D721Med (cell line): ENCODE results near the gene SYT9.

Source experiments
- DNase-seq: peaks from one replicate; pipeline ENCODE4 v3.0.0; 2011; ENCODE audit warnings: low spot score; ENCODE audit not compliant: insufficient read length
- FAIRE-seq: peaks from 2 replicates; lab custom pipeline; 2011; peaks lifted over from hg19 to GRCh38; lab: Jason Lieb, UNC
- CTCF ChIP-seq: IDR thresholded peaks from 2 replicates; pipeline ENCODE4 v1.5.1; 2012; ENCODE audit warnings: mild to moderate bottlenecking, control low read depth; ENCODE audit not compliant: insufficient read depth; ENCODE audit errors: missing control alignments

The SYT9 gene

GRCh38 chr11:7281809-7282208 is 30.1 kb downstream of the SYT9 start:
- no peak for DNase-seq
- TF ChIP-seq CTCF, result no peak
- no peak for FAIRE-seq

DNA sequence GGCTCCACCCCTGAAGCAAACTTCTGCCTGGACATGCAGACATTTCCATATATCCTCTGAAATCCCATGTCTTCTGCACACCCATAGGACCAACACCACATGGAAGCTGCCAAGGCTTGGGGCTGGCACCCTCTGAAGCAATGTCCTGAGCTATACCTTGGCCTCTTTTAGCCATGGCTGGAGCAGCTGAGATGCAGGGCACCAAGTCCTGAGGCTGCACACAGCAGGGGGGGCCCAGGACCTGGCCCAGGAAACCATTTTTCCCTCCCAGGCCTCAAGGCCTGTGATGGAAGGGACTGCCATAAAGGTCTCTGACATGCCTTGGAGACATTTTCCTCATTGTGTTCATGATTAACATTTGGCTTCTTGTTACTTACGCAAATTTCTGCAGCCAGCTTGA is 34.5 kb downstream of the SYT9 start:
- TF ChIP-seq CTCF, result no peak
- DNase-seq (no peak), FAIRE-seq (no peak)

DNA sequence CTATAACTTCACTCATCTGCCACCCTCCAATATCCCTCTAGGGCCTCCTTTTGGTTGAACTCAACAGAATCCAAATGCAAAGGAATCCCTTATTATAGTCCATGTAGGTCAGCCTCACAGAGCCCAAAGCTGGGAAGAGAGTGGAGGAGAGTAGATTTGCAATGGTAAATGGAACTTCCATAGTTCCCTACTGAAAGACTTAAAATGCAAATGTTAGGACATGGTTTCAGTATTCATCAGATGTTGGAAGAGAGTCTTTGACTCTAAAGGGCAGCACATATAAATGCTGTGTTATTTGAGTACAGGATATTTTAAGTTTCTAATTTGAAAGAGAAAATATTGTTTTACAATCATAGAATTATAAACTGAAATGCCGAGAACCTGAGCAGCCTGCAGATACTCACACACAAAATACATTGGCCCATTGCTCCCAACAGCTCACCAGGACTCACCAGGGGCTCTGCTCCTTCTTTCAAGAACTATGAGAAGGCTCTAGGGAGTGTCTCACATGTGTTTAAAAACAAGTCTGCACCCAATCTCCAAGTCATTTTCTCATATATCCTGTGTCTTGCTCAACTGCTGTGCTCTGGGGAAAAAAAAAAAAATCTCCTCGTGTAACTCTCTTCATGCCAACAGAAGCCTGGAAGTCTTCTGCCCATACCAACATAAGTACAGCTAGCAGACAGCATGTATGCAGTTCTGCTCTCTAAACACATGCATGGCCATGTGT is 39.6 kb downstream of the SYT9 start:
- no peak for DNase-seq
- no peak for FAIRE-seq
- TF ChIP-seq CTCF, result no peak

GRCh38 chr11:7292922-7293321 is 41.2 kb downstream of the SYT9 start:
- no peak for TF ChIP-seq CTCF
- FAIRE-seq, result no peak
- no peak for DNase-seq

DNA sequence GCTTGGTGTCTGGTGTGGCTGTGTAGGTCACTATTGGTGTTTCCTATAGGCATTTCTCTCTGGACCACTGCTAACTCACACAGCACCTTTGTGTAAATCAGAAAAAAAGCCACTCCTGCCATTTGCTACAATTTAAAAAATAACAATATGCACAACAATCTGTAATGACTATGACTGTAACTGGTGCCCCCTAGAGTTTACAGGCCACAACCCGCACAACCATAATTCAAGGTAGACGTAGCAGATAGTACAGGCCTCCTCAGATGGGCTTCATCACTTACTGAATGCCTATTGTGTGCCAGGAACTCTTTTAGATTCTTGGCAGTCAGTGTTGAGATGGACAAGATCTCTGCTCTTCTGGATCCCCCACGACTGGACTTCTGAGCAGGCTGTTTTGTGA is 47.7 kb downstream of the SYT9 start:
- DNase-seq (no peak), FAIRE-seq (no peak)
- no peak for TF ChIP-seq CTCF

- no peak for TF ChIP-seq CTCF
- no peak for FAIRE-seq
- DNase-seq, result no peak
Measured at GRCh38 chr11:7300281-7300680, 48.6 kb downstream of the SYT9 start.

DNA sequence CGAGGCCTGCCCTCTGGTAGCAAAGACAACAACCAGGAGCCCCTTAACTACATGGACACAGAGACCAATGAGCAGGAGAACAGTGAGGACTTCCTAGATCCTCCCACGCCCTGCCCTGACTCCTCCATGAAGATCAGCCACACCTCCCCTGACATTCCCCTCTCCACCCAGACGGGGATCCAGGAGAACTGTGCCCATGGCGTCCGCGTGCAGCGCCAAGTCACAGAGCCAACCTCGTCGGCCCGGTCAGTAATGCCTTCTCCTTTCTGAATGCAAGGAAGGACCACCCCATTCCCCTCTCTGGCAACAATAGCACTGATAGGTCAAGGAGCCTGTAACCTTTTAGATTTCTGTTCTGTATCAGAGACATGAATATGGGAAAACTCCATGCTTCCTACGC is 51.4 kb downstream of the SYT9 start:
- no peak for TF ChIP-seq CTCF
- DNase-seq (no peak), FAIRE-seq (no peak)
